KMS-11 (cell line): ENCODE results near the gene ATG9A.

Experiments used
- H2AFZ ChIP-seq: fragments of 200-600 bp; sonication (generic); 2 replicates; pipeline ENCODE4 v1.6.1; 2016; ENCODE audit warnings: antibody characterized with exemption, mixed run types, low read depth
- H3K27ac ChIP-seq: fragments of 200-600 bp; sonication (generic); 2 replicates; pipeline ENCODE4 v1.6.1; 2016; ENCODE audit warnings: mild to moderate bottlenecking, mixed run types
- H3K27me3 ChIP-seq: fragments of 200-600 bp; sonication (generic); 2 replicates; pipeline ENCODE4 v1.6.1; 2017; ENCODE audit warnings: mild to moderate bottlenecking, low read depth, mixed run types, moderate library complexity; ENCODE audit not compliant: insufficient read depth
- H3K36me3 ChIP-seq: fragments of 200-600 bp; sonication (generic); 2 replicates; pipeline ENCODE4 v1.6.1; 2017; ENCODE audit warnings: mild to moderate bottlenecking, mixed run types; ENCODE audit not compliant: insufficient read depth
- H3K4me1 ChIP-seq: fragments of 200-600 bp; sonication (generic); 2 replicates; pipeline ENCODE4 v1.6.1; 2016; ENCODE audit warnings: mild to moderate bottlenecking, low read depth, mixed run types; ENCODE audit not compliant: poor library complexity, severe bottlenecking
- H3K4me2 ChIP-seq: fragments of 200-600 bp; sonication (generic); 2 replicates; pipeline ENCODE4 v1.7.0; 2016; ENCODE audit warnings: mild to moderate bottlenecking, mixed run types
- H3K4me3 ChIP-seq: fragments of 200-600 bp; sonication (generic); IDR thresholded peaks from 2 replicates; pipeline ENCODE4 v1.6.1; 2017; ENCODE audit warnings: low read depth, low read length, mixed read lengths; ENCODE audit not compliant: insufficient read depth
- H3K79me2 ChIP-seq: fragments of 200-600 bp; sonication (generic); 2 replicates; pipeline ENCODE4 v1.6.1; 2016; ENCODE audit warnings: low read depth, mixed run types; ENCODE audit not compliant: insufficient read depth
- H3K9ac ChIP-seq: fragments of 200-600 bp; sonication (generic); 2 replicates; pipeline ENCODE4 v1.6.1; 2016; ENCODE audit warnings: mild to moderate bottlenecking, mixed run types
- H4K20me1 ChIP-seq: fragments of 200-600 bp; sonication (generic); 2 replicates; pipeline ENCODE4 v1.6.1; 2016; ENCODE audit warnings: mild to moderate bottlenecking, mixed run types; ENCODE audit not compliant: insufficient read depth
- TF ChIP-seq, protein P1 (sequence below): fragments of 200-600 bp; sonication (generic); conservative IDR thresholded peaks from 2 replicates; pipeline ENCODE4 v1.6.1; 2017; ENCODE audit warnings: low read depth, mild to moderate bottlenecking, antibody characterized with exemption, low read length, moderate library complexity, mixed read lengths

Gene ATG9A

DNA sequence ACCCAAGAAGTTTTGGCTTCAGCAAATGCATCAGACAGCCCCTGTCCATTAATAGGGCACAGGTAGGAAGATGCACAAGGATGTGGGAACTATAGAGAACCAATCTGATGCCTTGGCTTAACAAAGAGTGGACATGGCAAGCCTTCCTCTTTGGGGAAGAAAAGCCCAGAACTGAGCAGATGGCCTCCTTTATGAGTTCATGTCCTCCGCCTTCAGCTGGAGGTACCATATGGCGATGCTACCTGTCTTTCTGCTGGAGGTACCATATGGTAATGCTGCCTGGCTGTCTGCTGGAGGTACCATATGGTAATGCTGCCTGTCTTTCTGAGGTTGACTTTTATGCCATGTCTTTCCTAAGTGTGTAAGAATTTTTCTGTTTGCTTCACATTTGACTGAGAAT is 45.3 kb downstream of the ATG9A start:
- Histone ChIP-seq H3K79me2 (peaks cover 13% of the 10 kb centered on the region; the same call in 1 of the 2 replicates), H3K36me3 (no peaks in the 10 kb centered on the region), H4K20me1 (no peaks in the 10 kb centered on the region), H3K4me2 (no peak overlapping the region), H3K27ac (no peak overlapping the region), H3K9ac (no peak overlapping the region), H3K27me3 (no peaks in the 10 kb centered on the region), H3K4me3 (no peak overlapping the region), H2AFZ (no peak overlapping the region), H3K4me1 (peaks cover 5% of the 10 kb centered on the region)
- TF ChIP-seq, protein P1, sequence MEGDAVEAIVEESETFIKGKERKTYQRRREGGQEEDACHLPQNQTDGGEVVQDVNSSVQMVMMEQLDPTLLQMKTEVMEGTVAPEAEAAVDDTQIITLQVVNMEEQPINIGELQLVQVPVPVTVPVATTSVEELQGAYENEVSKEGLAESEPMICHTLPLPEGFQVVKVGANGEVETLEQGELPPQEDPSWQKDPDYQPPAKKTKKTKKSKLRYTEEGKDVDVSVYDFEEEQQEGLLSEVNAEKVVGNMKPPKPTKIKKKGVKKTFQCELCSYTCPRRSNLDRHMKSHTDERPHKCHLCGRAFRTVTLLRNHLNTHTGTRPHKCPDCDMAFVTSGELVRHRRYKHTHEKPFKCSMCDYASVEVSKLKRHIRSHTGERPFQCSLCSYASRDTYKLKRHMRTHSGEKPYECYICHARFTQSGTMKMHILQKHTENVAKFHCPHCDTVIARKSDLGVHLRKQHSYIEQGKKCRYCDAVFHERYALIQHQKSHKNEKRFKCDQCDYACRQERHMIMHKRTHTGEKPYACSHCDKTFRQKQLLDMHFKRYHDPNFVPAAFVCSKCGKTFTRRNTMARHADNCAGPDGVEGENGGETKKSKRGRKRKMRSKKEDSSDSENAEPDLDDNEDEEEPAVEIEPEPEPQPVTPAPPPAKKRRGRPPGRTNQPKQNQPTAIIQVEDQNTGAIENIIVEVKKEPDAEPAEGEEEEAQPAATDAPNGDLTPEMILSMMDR, result no peak

DNA sequence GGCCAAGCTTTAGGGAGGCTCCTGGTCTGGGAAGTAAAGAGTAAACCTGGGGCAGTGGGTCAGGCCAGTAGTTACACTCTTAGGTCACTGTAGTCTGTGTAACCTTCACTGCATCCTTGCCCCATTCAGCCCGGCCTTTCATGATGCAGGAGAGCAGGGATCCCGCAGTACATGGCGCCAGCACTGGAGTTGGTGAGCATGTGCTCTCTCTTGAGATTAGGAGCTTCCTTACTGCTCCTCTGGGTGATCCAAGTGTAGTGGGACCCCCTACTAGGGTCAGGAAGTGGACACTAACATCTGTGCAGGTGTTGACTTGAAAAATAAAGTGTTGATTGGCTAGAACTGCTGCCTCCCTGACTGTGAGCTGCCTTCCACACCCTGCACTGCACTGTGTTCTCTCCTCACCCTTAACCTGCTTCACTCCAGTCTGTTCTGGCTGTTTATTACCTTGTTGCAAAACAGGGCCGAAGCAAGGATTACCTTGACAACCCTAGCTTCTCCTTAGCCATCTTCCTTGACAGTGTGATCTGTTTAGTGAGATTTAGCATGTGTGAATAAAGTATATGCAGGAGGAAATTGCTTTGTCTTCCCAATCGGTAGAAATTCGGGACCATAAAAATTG is 46.2 kb downstream of the ATG9A start:
- Histone ChIP-seq H3K4me3 (no peak overlapping the region), H3K27ac (no peak overlapping the region), H3K36me3 (no peaks in the 10 kb centered on the region), H2AFZ (no peak overlapping the region), H3K4me2 (no peak overlapping the region), H3K9ac (no peak overlapping the region), H4K20me1 (no peaks in the 10 kb centered on the region), H3K27me3 (no peaks in the 10 kb centered on the region), H3K4me1 (peaks cover 9% of the 10 kb centered on the region), H3K79me2 (peaks cover 19% of the 10 kb centered on the region; the same call in 1 of the 2 replicates)
- TF ChIP-seq, protein P1, result no peak

DNA sequence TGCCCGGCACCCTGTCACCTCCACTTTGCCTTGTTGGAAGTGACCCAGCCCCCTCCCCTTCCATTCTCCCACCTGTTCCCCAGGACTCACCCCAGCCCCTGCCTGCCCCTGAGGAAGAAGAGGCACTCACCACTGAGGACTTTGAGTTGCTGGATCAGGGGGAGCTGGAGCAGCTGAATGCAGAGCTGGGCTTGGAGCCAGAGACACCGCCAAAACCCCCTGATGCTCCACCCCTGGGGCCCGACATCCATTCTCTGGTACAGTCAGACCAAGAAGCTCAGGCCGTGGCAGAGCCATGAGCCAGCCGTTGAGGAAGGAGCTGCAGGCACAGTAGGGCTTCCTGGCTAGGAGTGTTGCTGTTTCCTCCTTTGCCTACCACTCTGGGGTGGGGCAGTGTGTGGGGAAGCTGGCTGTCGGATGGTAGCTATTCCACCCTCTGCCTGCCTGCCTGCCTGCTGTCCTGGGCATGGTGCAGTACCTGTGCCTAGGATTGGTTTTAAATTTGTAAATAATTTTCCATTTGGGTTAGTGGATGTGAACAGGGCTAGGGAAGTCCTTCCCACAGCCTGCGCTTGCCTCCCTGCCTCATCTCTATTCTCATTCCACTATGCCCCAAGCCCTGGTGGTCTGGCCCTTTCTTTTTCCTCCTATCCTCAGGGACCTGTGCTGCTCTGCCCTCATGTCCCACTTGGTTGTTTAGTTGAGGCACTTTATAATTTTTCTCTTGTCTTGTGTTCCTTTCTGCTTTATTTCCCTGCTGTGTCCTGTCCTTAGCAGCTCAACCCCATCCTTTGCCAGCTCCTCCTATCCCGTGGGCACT is 46.9 kb downstream of the ATG9A start:
- Histone ChIP-seq H3K4me2 (no peak overlapping the region), H2AFZ (no peak overlapping the region), H4K20me1 (no peaks in the 10 kb centered on the region), H3K4me3 (no peak overlapping the region), H3K27ac (no peak overlapping the region), H3K36me3 (no peaks in the 10 kb centered on the region), H3K79me2 (peaks cover 19% of the 10 kb centered on the region; the same call in 1 of the 2 replicates), H3K4me1 (peaks cover 9% of the 10 kb centered on the region), H3K27me3 (no peaks in the 10 kb centered on the region), H3K9ac (no peak overlapping the region)
- TF ChIP-seq, protein P1, result no peak

DNA sequence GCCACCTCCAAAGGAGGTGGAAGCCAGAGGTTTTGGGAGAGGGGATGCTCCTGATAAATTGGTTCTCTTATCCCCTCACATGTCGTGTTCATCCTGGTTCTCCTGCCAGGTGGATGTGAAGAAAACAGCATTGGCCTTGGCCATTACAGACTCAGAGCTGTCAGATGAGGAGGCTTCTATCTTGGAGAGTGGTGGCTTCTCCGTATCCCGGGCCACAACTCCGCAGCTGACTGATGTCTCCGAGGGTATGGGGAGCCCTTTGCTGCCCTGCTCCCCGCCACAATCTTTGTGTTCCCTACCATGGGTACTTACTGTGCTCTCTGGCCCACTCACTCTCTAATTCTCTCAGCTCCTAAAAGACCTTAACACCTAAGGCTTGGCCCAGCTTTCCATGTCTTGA is 47.9 kb downstream of the ATG9A start:
- Histone ChIP-seq H3K27ac (no peak overlapping the region), H3K36me3 (no peaks in the 10 kb centered on the region), H3K4me2 (no peak overlapping the region), H3K79me2 (peaks cover 19% of the 10 kb centered on the region; the same call in 1 of the 2 replicates), H3K9ac (no peak overlapping the region), H3K27me3 (no peaks in the 10 kb centered on the region), H3K4me1 (peaks cover 9% of the 10 kb centered on the region), H3K4me3 (no peak overlapping the region), H2AFZ (no peak overlapping the region), H4K20me1 (no peaks in the 10 kb centered on the region)
- TF ChIP-seq, protein P1, result no peak
